RWPE1 (cell line): ENCODE measurements around the gene TBKBP1.

Experiments used
- CTCF ChIA-PET: fragments of 350-600 bp; sonication (Branson Sonifier 250); formaldehyde crosslinking; extraction: SDS; loops from one replicate; lab custom pipeline; 2021; lab: Yijun Ruan, JAX
- POLR2A ChIA-PET: fragments of 400-600 bp; formaldehyde crosslinking; extraction: SDS; loops from one replicate; lab custom pipeline; 2020; ENCODE audit warnings: antibody characterized with exemption; ENCODE audit not compliant: low non-redundant PET; lab: Yijun Ruan, JAX
- DNase-seq: peaks from one replicate; pipeline ENCODE4 v3.0.0; 2012; ENCODE audit warnings: low spot score
- H3K27ac ChIP-seq: fragments of 450-650 bp; 2 replicates; pipeline ENCODE4 v1.5.1; 2017
- CTCF ChIP-seq: fragments of 450-650 bp; conservative IDR thresholded peaks from 2 replicates; pipeline ENCODE4 v1.5.1; 2017; ENCODE audit warnings: low read depth, mild to moderate bottlenecking

The TBKBP1 gene

GRCh38 chr17:47651704-47652103 is 42.3 kb upstream of the TBKBP1 start:
- ChIA-PET POLR2A (no interaction called here), CTCF (no interaction called here)
- no peak for TF ChIP-seq CTCF
- no peak for DNase-seq
- no peak overlapping the region for H3K27ac ChIP-seq

GRCh38 chr17:47652570-47652969 is 41.4 kb upstream of the TBKBP1 start:
- ChIA-PET CTCF (no interaction called here), POLR2A (no interaction called here)
- no peak for TF ChIP-seq CTCF
- H3K27ac ChIP-seq: no peak overlapping the region
- DNase-seq: no peak

GRCh38 chr17:47653442-47653841 is 40.5 kb upstream of the TBKBP1 start:
- H3K27ac ChIP-seq: no peak overlapping the region
- no peak for TF ChIP-seq CTCF
- POLR2A ChIA-PET: interaction anchor here (1.0 kb wide), 1 partner anchor 11 kb away, joined by 4 read pairs; no protein-coding TSS in a partner anchor
- CTCF ChIA-PET: no interaction called here
- DNase-seq: no peak

- ChIA-PET POLR2A (no interaction called here), CTCF (no interaction called here)
These were observed 39.0 kb upstream of the TBKBP1 start for GRCh38 chr17:47654991-47655390.

GRCh38 chr17:47660064-47660492 is 33.9 kb upstream of the TBKBP1 start:
- no peak for TF ChIP-seq CTCF
- DNase-seq: no peak
- no peak overlapping the region for H3K27ac ChIP-seq
- ChIA-PET POLR2A (no interaction called here), CTCF (no interaction called here)

More at GRCh38 chr17:47654991-47655390, 39.0 kb upstream of the TBKBP1 start:
- no peak for TF ChIP-seq CTCF
- DNase-seq: no peak
- H3K27ac ChIP-seq: no peak overlapping the region

- DNase-seq: peak; percentile 41
- H3K27ac ChIP-seq: peak overlapping the region; percentile 38
- peak; percentile 86 for TF ChIP-seq CTCF
- ChIA-PET CTCF (interaction anchor here (0.7 to 1.8 kb wide), 5 partner anchors 10 to 135 kb away, joined by 3 to 5 read pairs (median 4); no protein-coding TSS in a partner anchor), POLR2A (interaction anchor here (0.8 kb wide), 1 partner anchor 11 kb away, joined by 4 read pairs; no protein-coding TSS in a partner anchor)
These were observed 29.9 kb upstream of the TBKBP1 start for GRCh38 chr17:47663912-47664623.
